Measurements from ENCODE around the gene PPP4R1.

The PPP4R1 gene

DNA sequence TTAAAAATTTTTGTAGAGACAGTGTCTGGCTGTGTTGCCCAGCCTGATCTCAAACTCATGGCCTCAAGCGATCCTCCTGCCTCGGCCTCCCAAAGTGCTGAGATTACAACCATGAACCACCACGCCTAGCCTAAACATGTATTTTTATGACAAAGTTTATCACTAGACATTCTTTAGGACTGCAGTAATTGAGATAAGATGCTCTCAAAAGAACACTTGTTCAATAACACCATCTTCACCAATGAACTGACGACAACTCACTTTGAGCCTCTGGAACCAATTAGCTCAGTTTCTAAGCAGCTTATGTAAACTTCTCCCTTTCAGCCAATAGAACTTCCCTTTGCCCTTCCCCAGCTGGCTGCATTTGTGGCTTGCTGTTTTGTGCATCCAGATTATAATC lies 15.3 kb upstream of the PPP4R1 start:
- TF ChIP-seq ZNF274 (IDR thresholded peaks at IDR 0.05; ENCODE audit: low read depth, low read length), result no peak
- H3K36me3 ChIP-seq (ENCODE audit: insufficient read depth, insufficient read length, low read length), result no peaks in the 10 kb centered on the region
- peaks cover under 1% of the 10 kb centered on the region; the same call in 1 of the 2 replicates for H3K9me3 ChIP-seq (ENCODE audit: insufficient read depth, low read length)
- no peak overlapping the region for H3K4me3 ChIP-seq (ENCODE audit: insufficient read length, low read depth)
- no peaks in the 10 kb centered on the region for H3K4me1 ChIP-seq (ENCODE audit: insufficient read depth, insufficient read length)
- H3K9ac ChIP-seq (ENCODE audit: insufficient read length, low read depth), result no peak overlapping the region
- no peaks in the 10 kb centered on the region for H3K27me3 ChIP-seq (ENCODE audit: insufficient read depth, insufficient read length)
- no peak for DNase-seq (ENCODE audit: low read depth, low spot score)

DNA sequence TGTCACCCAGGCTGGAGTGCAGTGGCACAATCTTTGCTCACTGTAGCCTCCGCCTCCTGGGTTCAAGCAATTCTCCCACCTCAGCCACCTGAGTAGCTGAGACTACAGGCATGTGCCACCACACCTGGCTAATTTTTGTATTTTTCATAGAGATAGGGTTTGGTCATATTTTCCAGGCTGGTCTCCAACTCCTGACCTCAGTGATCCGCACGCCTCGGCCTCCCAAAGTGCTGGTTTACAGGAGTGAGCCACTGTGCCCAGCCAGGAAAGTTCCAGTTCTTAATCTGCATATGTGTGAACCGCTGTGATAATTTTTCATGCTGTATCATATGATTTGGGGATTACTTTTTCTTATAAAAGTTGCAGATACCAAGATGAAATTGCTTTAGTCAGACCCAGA lies 14.6 kb upstream of the PPP4R1 start:
- TF ChIP-seq YY1 (IDR thresholded peaks at IDR 0.05; ENCODE audit: insufficient read depth, insufficient read length) (no peak), SUZ12 (IDR thresholded peaks at IDR 0.05; ENCODE audit: extremely low read depth, insufficient read depth, insufficient read length) (no peak), ZNF274 (IDR thresholded peaks at IDR 0.05; ENCODE audit: low read depth, low read length) (no peak)
- no peak overlapping the region for H3K9ac ChIP-seq (ENCODE audit: insufficient read length, low read depth)
- H3K4me3 ChIP-seq (ENCODE audit: insufficient read length, low read depth), result no peak overlapping the region
- no peaks in the 10 kb centered on the region for H3K4me1 ChIP-seq (ENCODE audit: insufficient read depth, insufficient read length)
- DNase-seq (ENCODE audit: low read depth, low spot score), result no peak
- H3K36me3 ChIP-seq (ENCODE audit: insufficient read depth, insufficient read length, low read length), result no peaks in the 10 kb centered on the region
- H3K9me3 ChIP-seq (ENCODE audit: insufficient read depth, low read length), result no peaks in the 10 kb centered on the region
- no peaks in the 10 kb centered on the region for H3K27me3 ChIP-seq (ENCODE audit: insufficient read depth, insufficient read length)

DNA sequence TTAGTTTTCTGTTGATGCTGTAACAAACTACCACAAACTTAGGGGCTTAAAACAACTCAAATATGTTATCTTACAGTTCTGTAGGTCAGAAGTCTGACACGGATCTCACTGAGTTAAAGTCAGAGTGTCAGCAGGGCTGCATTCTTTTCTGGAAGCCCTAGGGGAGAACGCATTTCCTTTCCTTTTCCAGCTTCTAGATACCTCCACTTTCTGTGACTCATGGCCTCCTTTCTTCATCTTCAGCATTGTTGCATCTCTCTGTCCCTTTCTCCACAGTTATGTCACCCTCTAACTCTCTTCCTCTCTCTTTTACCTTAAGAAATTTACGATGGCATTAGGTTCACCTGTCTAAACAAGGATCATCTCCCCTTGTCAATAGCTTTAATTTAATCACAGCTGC lies 13.3 kb upstream of the PPP4R1 start:
- DNase-seq (ENCODE audit: low read depth, low spot score), result no peak
- TF ChIP-seq ZNF274 (IDR thresholded peaks at IDR 0.05; ENCODE audit: low read depth, low read length) (no peak), YY1 (IDR thresholded peaks at IDR 0.05; ENCODE audit: insufficient read depth, insufficient read length) (no peak), SUZ12 (IDR thresholded peaks at IDR 0.05; ENCODE audit: extremely low read depth, insufficient read depth, insufficient read length) (no peak)
- H3K36me3 ChIP-seq (ENCODE audit: insufficient read depth, insufficient read length, low read length), result no peaks in the 10 kb centered on the region
- H3K9ac ChIP-seq (ENCODE audit: insufficient read length, low read depth), result no peak overlapping the region
- H3K4me3 ChIP-seq (ENCODE audit: insufficient read length, low read depth), result no peak overlapping the region
- H3K4me1 ChIP-seq (ENCODE audit: insufficient read depth, insufficient read length), result no peaks in the 10 kb centered on the region
- H3K27me3 ChIP-seq (ENCODE audit: insufficient read depth, insufficient read length), result no peaks in the 10 kb centered on the region
- no peaks in the 10 kb centered on the region for H3K9me3 ChIP-seq (ENCODE audit: insufficient read depth, low read length)

DNA sequence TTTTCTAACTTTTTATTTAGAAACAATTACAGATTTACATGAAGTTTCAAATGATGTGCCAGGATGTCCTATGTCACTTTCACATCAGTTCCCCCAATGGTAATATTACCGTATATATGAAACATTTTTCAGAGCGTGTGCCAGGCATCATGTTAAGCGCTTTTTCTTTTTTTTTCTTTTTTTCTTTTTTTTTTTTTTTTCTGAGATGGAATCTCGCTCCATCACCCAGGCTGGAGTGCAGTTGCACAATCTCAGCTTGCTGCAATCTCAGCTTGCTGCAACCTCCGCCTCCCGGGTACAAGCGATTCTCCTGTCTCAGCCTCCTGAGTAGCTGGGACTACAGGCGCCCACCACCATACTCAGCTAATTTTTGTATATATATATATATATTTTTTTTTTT lies 5.6 kb upstream of the PPP4R1 start:
- no peaks in the 10 kb centered on the region for H3K36me3 ChIP-seq (ENCODE audit: insufficient read depth, insufficient read length, low read length)
- H3K9ac ChIP-seq (ENCODE audit: insufficient read length, low read depth), result no peak overlapping the region
- TF ChIP-seq SUZ12 (IDR thresholded peaks at IDR 0.05; ENCODE audit: extremely low read depth, insufficient read depth, insufficient read length), result no peak
- no peak for TF ChIP-seq ZNF274 (IDR thresholded peaks at IDR 0.05; ENCODE audit: low read depth, low read length)
- no peak for TF ChIP-seq YY1 (IDR thresholded peaks at IDR 0.05; ENCODE audit: insufficient read depth, insufficient read length)
- no peak for DNase-seq (ENCODE audit: low read depth, low spot score)
- H3K27me3 ChIP-seq (ENCODE audit: insufficient read depth, insufficient read length), result no peaks in the 10 kb centered on the region
- H3K4me1 ChIP-seq (ENCODE audit: insufficient read depth, insufficient read length), result no peaks in the 10 kb centered on the region
- no peak overlapping the region for H3K4me3 ChIP-seq (ENCODE audit: insufficient read length, low read depth)
- no peaks in the 10 kb centered on the region for H3K9me3 ChIP-seq (ENCODE audit: insufficient read depth, low read length)

DNA sequence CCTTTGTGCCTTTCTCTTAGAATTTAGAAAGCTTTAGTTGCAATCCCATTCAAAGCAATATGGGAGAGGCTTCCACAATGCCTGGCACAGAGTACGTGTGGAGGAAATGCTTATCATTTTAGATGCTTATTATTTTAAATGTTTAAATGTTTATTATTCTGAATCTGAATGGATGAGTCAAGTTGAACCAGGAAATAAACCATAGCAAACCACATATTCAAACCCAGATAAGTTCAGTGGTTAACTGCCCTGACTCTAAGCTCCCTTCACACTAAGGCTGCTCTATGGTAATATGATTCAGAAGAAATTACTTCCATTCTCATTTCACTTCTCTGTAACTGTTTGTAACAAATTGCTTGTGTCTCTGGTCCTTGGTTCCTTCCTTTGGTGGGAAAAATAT lies 5.2 kb upstream of the PPP4R1 start:
- no peak overlapping the region for H3K4me3 ChIP-seq (ENCODE audit: insufficient read length, low read depth)
- H3K4me1 ChIP-seq (ENCODE audit: insufficient read depth, insufficient read length), result no peaks in the 10 kb centered on the region
- no peak overlapping the region for H3K9ac ChIP-seq (ENCODE audit: insufficient read length, low read depth)
- TF ChIP-seq ZNF274 (IDR thresholded peaks at IDR 0.05; ENCODE audit: low read depth, low read length) (no peak), YY1 (IDR thresholded peaks at IDR 0.05; ENCODE audit: insufficient read depth, insufficient read length) (no peak), SUZ12 (IDR thresholded peaks at IDR 0.05; ENCODE audit: extremely low read depth, insufficient read depth, insufficient read length) (no peak)
- H3K9me3 ChIP-seq (ENCODE audit: insufficient read depth, low read length), result no peaks in the 10 kb centered on the region
- no peaks in the 10 kb centered on the region for H3K27me3 ChIP-seq (ENCODE audit: insufficient read depth, insufficient read length)
- H3K36me3 ChIP-seq (ENCODE audit: insufficient read depth, insufficient read length, low read length), result no peaks in the 10 kb centered on the region
- no peak for DNase-seq (ENCODE audit: low read depth, low spot score)

DNA sequence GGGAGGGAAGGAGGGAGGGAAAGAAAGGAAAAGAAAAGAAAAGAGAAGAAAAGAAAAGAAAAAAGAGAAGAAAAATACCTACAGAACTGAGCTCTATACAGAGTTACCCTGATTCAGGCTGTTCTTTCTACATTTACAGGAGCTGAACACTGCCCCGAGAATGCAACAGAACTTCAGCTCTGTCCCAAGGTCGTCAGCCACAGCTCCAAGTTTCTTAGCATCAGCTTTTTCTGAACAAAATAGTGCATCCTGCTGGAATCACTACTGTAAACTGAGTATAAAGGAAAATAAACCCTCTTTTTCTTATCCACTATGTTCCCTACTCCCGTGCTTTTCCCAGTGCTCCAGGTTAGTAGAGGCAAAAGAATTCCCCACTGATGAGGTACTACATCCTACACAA lies 4.7 kb upstream of the PPP4R1 start:
- no peak for DNase-seq (ENCODE audit: low read depth, low spot score)
- H3K4me1 ChIP-seq (ENCODE audit: insufficient read depth, insufficient read length), result no peaks in the 10 kb centered on the region
- no peaks in the 10 kb centered on the region for H3K9me3 ChIP-seq (ENCODE audit: insufficient read depth, low read length)
- no peak for TF ChIP-seq SUZ12 (IDR thresholded peaks at IDR 0.05; ENCODE audit: extremely low read depth, insufficient read depth, insufficient read length)
- TF ChIP-seq YY1 (IDR thresholded peaks at IDR 0.05; ENCODE audit: insufficient read depth, insufficient read length), result no peak
- TF ChIP-seq ZNF274 (IDR thresholded peaks at IDR 0.05; ENCODE audit: low read depth, low read length), result no peak
- no peaks in the 10 kb centered on the region for H3K27me3 ChIP-seq (ENCODE audit: insufficient read depth, insufficient read length)
- no peaks in the 10 kb centered on the region for H3K36me3 ChIP-seq (ENCODE audit: insufficient read depth, insufficient read length, low read length)
- no peak overlapping the region for H3K4me3 ChIP-seq (ENCODE audit: insufficient read length, low read depth)
- no peak overlapping the region for H3K9ac ChIP-seq (ENCODE audit: insufficient read length, low read depth)

DNA sequence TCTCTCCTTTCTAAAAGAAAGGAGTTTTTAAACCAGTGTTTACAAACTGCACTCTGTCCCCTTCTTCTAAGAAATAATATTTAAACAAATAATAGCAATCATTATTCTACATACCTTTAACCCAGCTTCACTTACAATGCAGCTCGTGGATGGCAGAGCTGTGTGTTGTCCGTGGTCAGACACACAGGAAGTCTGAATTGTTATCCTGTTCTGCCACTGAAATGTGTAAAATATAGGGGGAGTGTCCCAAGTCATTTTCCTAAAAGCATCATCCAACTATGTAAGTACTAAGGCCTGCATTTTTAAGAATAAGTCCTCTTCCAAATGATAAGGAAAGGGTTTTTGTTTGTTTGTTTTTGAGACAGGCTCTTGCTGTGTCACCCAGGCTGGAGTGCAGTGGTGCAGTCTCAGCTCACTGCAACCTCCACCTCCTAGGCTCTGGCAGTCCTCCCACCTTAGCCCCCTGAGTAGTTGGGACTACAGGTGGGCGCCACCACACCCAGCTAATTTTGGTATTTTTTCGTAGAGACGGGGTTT lies 2.7 kb upstream of the PPP4R1 start:
- H3K9me3 ChIP-seq (ENCODE audit: insufficient read depth, low read length), result no peaks in the 10 kb centered on the region
- DNase-seq (ENCODE audit: low read depth, low spot score), result no peak
- no peak overlapping the region for H3K9ac ChIP-seq (ENCODE audit: insufficient read length, low read depth)
- TF ChIP-seq SUZ12 (IDR thresholded peaks at IDR 0.05; ENCODE audit: extremely low read depth, insufficient read depth, insufficient read length) (no peak), ZNF274 (IDR thresholded peaks at IDR 0.05; ENCODE audit: low read depth, low read length) (no peak), YY1 (IDR thresholded peaks at IDR 0.05; ENCODE audit: insufficient read depth, insufficient read length) (no peak)
- H3K27me3 ChIP-seq (ENCODE audit: insufficient read depth, insufficient read length), result no peaks in the 10 kb centered on the region
- H3K36me3 ChIP-seq (ENCODE audit: insufficient read depth, insufficient read length, low read length), result no peaks in the 10 kb centered on the region
- H3K4me1 ChIP-seq (ENCODE audit: insufficient read depth, insufficient read length), result no peaks in the 10 kb centered on the region
- no peak overlapping the region for H3K4me3 ChIP-seq (ENCODE audit: insufficient read length, low read depth)

DNA sequence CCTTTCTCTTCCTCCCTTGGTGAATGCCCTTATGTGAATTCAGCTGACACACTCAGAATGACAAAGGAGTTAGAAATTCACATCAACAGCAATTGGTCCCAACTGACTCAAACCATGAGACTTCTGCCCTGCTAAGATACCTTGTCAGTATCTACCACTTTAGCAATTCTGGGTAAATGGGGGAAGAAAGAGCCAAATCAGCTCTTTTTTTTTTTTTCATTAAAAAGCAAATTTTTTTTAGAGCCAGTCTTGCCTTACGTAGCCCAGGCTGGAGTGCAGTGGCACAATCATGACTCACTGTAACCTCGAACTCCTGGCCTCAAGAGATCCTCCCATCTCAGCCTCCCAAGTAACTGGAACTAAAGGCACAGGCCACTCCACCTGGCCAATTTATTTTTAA lies 1.7 kb upstream of the PPP4R1 start:
- H3K4me1 ChIP-seq (ENCODE audit: insufficient read depth, insufficient read length), result no peaks in the 10 kb centered on the region
- H3K27me3 ChIP-seq (ENCODE audit: insufficient read depth, insufficient read length), result no peaks in the 10 kb centered on the region
- H3K9me3 ChIP-seq (ENCODE audit: insufficient read depth, low read length), result no peaks in the 10 kb centered on the region
- H3K4me3 ChIP-seq (ENCODE audit: insufficient read length, low read depth), result no peak overlapping the region
- TF ChIP-seq YY1 (IDR thresholded peaks at IDR 0.05; ENCODE audit: insufficient read depth, insufficient read length) (no peak), ZNF274 (IDR thresholded peaks at IDR 0.05; ENCODE audit: low read depth, low read length) (no peak), SUZ12 (IDR thresholded peaks at IDR 0.05; ENCODE audit: extremely low read depth, insufficient read depth, insufficient read length) (no peak)
- H3K9ac ChIP-seq (ENCODE audit: insufficient read length, low read depth), result no peak overlapping the region
- peaks cover 8% of the 10 kb centered on the region for H3K36me3 ChIP-seq (ENCODE audit: insufficient read depth, insufficient read length, low read length)
- no peak for DNase-seq (ENCODE audit: low read depth, low spot score)
